ENCODE data around the gene TLCD1. TPM values are rescaled to one million over a fixed set of nuclear protein-coding genes. Genes with fewer than 3 reads are reported as not detected.

TLCD1 gene
- total and polyA plus RNA-seq, 2 experiments from 2014 or later = 26.5 to 47.0 TPM

DNA sequence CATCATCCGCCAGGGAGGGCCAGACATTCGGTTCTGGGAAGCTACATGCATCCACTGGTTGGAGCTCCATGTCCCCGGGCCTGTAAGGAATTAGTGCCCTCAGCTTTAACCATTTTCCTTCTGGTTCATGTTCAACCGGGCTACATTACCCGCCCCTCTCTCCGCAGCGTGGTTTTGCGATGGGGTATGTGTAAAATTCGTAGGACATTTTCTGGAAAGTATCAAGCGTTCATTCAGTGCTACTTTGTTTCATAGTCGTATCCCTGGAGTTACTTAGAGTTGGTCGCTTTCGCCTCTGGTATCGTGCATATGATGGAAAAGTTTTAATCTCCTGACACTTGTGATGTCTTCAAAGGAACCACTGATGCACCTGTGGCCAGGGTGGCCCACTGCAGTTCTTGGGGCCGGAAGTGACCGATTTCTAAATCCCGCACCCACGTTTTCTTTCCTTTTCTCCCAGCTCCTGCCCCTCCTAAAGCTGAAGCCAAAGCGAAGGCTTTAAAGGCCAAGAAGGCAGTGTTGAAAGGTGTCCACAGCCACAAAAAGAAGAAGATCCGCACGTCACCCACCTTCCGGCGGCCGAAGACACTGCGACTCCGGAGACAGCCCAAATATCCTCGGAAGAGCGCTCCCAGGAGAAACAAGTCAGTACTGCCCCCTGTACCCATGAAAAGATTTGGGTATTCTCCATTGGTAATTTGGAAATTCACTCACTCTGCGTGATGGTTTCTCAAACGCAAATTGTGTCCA lies 5.6 kb downstream of the TLCD1 start:
- Histone ChIP-seq H3F3A (replicated peaks; ENCODE audit: low read depth) (peaks cover 59% of the 10 kb centered on the region), H4K20me1 (replicated peaks; ENCODE audit: insufficient read depth) (peaks cover 33% of the 10 kb centered on the region), H3K9me2 (ENCODE audit: insufficient read depth) (no peaks in the 10 kb centered on the region), H3K4me2 (peak overlapping the region; percentile 98), H3K36me3 (ENCODE audit: insufficient read depth) (peaks cover 39% of the 10 kb centered on the region), H3K4me3 (peak overlapping the region; percentile 98), H3K79me2 (replicated peaks; ENCODE audit: insufficient read depth) (peaks cover 55% of the 10 kb centered on the region), H3K27ac (ENCODE audit: low read depth) (peak overlapping the region; percentile 56), H3K27me3 (ENCODE audit: insufficient read depth) (no peaks in the 10 kb centered on the region), H3K4me1 (ENCODE audit: insufficient read depth) (peaks cover 47% of the 10 kb centered on the region), H2AFZ (no peak overlapping the region)
- peaks cover 5% of the 10 kb centered on the region for H3K9me3 Mint-ChIP-seq
- H3K27me3 Mint-ChIP-seq (ENCODE audit: insufficient read depth, low read depth, poor library complexity) = peaks cover 35% of the 10 kb centered on the region
- DNase-seq (ENCODE audit: low spot score) = no peak
- H3K4me3 Mint-ChIP-seq = peak overlapping the region; percentile 100
- TF ChIP-seq CREB1 (CRISPR knock-in tag; IDR thresholded peaks at IDR 0.05; ENCODE audit: low read depth) = 0 out of 2 replicates have a peak, but pooled peaks have one; percentile 5
- TF ChIP-seq, protein P1, sequence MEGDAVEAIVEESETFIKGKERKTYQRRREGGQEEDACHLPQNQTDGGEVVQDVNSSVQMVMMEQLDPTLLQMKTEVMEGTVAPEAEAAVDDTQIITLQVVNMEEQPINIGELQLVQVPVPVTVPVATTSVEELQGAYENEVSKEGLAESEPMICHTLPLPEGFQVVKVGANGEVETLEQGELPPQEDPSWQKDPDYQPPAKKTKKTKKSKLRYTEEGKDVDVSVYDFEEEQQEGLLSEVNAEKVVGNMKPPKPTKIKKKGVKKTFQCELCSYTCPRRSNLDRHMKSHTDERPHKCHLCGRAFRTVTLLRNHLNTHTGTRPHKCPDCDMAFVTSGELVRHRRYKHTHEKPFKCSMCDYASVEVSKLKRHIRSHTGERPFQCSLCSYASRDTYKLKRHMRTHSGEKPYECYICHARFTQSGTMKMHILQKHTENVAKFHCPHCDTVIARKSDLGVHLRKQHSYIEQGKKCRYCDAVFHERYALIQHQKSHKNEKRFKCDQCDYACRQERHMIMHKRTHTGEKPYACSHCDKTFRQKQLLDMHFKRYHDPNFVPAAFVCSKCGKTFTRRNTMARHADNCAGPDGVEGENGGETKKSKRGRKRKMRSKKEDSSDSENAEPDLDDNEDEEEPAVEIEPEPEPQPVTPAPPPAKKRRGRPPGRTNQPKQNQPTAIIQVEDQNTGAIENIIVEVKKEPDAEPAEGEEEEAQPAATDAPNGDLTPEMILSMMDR (conservative IDR thresholded peaks at IDR 0.05; ENCODE audit: low read depth in 2 of 2) = 0 out of 4 replicates have a peak, but pooled peaks of 1 of the 2 experiments have one; percentile 35
- TF ChIP-seq STAT1 (IDR thresholded peaks at IDR 0.05; ENCODE audit: unreplicated experiment) = no peak
- no peak for ATAC-seq
- H3K4me1 Mint-ChIP-seq = peaks cover 62% of the 10 kb centered on the region
- H3K27ac Mint-ChIP-seq = peak overlapping the region; percentile 100
- H3K36me3 Mint-ChIP-seq (ENCODE audit: low read depth) = peaks cover 68% of the 10 kb centered on the region

DNA sequence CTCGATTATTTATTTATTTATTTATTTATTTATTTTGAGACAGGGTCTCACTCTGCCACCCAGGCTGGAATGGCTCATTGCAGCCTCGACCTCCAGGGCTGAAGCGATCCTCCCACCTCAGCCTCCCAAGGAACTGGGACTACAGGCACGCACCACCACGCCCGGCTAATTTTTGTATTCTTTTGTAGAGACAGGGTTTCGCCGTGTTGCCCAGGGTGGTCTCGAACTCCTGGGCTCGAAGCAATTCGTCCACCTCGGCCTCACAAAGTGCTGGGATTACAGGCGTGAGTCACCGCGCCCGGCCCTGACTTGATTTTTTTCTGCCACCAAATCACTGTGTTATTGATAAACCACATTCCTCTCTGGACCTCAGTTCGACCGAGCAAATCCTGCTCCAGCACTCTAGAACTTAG lies 7.0 kb downstream of the TLCD1 start:
- Mint-ChIP-seq H3K27me3 (ENCODE audit: insufficient read depth, low read depth, poor library complexity) (peaks cover 28% of the 10 kb centered on the region), H3K36me3 (ENCODE audit: low read depth) (peaks cover 68% of the 10 kb centered on the region), H3K9me3 (peaks cover 5% of the 10 kb centered on the region), H3K4me3 (peak overlapping the region; percentile 100), H3K27ac (peak overlapping the region; percentile 100), H3K4me1 (peaks cover 58% of the 10 kb centered on the region)
- H3K4me3 ChIP-seq = peak overlapping the region; percentile 98
- H3F3A ChIP-seq (replicated peaks; ENCODE audit: low read depth) = peaks cover 56% of the 10 kb centered on the region
- H3K9me2 ChIP-seq (ENCODE audit: insufficient read depth) = no peaks in the 10 kb centered on the region
- H3K36me3 ChIP-seq (ENCODE audit: insufficient read depth) = peaks cover 43% of the 10 kb centered on the region
- DNase-seq (ENCODE audit: low spot score) (no peak), ATAC-seq (no peak)
- H4K20me1 ChIP-seq (replicated peaks; ENCODE audit: insufficient read depth) = peaks cover 31% of the 10 kb centered on the region
- H3K4me1 ChIP-seq (ENCODE audit: insufficient read depth) = peaks cover 39% of the 10 kb centered on the region
- H3K4me2 ChIP-seq = peak overlapping the region; percentile 84
- peaks cover 57% of the 10 kb centered on the region for H3K79me2 ChIP-seq (replicated peaks; ENCODE audit: insufficient read depth)
- H2AFZ ChIP-seq = no peak overlapping the region
- peak overlapping the region; percentile 98 for H3K27ac ChIP-seq (ENCODE audit: low read depth)
- no peaks in the 10 kb centered on the region for H3K27me3 ChIP-seq (ENCODE audit: insufficient read depth)
- TF ChIP-seq, protein P2, sequence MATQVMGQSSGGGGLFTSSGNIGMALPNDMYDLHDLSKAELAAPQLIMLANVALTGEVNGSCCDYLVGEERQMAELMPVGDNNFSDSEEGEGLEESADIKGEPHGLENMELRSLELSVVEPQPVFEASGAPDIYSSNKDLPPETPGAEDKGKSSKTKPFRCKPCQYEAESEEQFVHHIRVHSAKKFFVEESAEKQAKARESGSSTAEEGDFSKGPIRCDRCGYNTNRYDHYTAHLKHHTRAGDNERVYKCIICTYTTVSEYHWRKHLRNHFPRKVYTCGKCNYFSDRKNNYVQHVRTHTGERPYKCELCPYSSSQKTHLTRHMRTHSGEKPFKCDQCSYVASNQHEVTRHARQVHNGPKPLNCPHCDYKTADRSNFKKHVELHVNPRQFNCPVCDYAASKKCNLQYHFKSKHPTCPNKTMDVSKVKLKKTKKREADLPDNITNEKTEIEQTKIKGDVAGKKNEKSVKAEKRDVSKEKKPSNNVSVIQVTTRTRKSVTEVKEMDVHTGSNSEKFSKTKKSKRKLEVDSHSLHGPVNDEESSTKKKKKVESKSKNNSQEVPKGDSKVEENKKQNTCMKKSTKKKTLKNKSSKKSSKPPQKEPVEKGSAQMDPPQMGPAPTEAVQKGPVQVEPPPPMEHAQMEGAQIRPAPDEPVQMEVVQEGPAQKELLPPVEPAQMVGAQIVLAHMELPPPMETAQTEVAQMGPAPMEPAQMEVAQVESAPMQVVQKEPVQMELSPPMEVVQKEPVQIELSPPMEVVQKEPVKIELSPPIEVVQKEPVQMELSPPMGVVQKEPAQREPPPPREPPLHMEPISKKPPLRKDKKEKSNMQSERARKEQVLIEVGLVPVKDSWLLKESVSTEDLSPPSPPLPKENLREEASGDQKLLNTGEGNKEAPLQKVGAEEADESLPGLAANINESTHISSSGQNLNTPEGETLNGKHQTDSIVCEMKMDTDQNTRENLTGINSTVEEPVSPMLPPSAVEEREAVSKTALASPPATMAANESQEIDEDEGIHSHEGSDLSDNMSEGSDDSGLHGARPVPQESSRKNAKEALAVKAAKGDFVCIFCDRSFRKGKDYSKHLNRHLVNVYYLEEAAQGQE (IDR thresholded peaks at IDR 0.05; ENCODE audit: unreplicated experiment) = no peak
- TF ChIP-seq JUNB (IDR thresholded peaks at IDR 0.05; ENCODE audit: unreplicated experiment) (no peak), NANOG (IDR thresholded peaks at IDR 0.05; ENCODE audit: borderline replicate concordance) (no peak), STAT1 (IDR thresholded peaks at IDR 0.05; ENCODE audit: unreplicated experiment) (no peak), CREB1 (CRISPR knock-in tag; IDR thresholded peaks at IDR 0.05; ENCODE audit: low read depth) (no peak), EZH2phosphoT487 (IDR thresholded peaks at IDR 0.05; ENCODE audit: unreplicated experiment) (no peak), ZNF331 (CRISPR knock-in tag; IDR thresholded peaks at IDR 0.05; ENCODE audit: low read depth) (no peak)
- TF ChIP-seq, protein P1 (conservative IDR thresholded peaks at IDR 0.05; ENCODE audit: low read depth in 2 of 2) = no peak

Measured in GM23338 (cell line).